Right atrium auricular region (tissue), 2 donors: ENCODE data around the gene FARP1. TPM values are rescaled to one million over a fixed set of nuclear protein-coding genes. Genes with fewer than 3 reads are reported as not detected.

Experiments
- DNase-seq: peaks from one replicate; pipeline ENCODE4 v3.0.0-alpha.2; 2019; ENCODE audit warnings: low spot score
- H3K27ac ChIP-seq, 2 donors: fragments of 200-600 bp; sonication (generic); 1 replicate in 1 of 2; 2 replicates in 1 of 2; pipeline ENCODE4 v1.5.1; 2016 to 2019
- H3K27me3 ChIP-seq, 2 donors: fragments of 200-600 bp; sonication (generic); one replicate each; pipeline versions ENCODE4 v1.5.1 to v1.6.0; 2017 to 2019
- H3K36me3 ChIP-seq: fragments of 200-600 bp; sonication (generic); one replicate; pipeline ENCODE4 v1.5.1; 2016
- H3K4me1 ChIP-seq, 2 donors: fragments of 200-600 bp; sonication (generic); one replicate each; pipeline versions ENCODE4 v1.5.1 to v1.6.0; 2017 to 2019
- H3K4me3 ChIP-seq, 2 donors: fragments of 200-600 bp; sonication (generic); 1 replicate in 1 of 2; 2 replicates in 1 of 2; pipeline ENCODE4 v1.5.1; 2017 to 2019; ENCODE audit warnings: mild to moderate bottlenecking in 1 of 2, moderate library complexity in 1 of 2
- H3K9me3 ChIP-seq, 2 donors: fragments of 200-600 bp; sonication (generic); one replicate each; pipeline ENCODE4 v1.5.1; 2019
- CTCF ChIP-seq, 2 donors: fragments of 200-600 bp; sonication (generic); IDR thresholded peaks; one replicate each; pipeline ENCODE4 v1.5.1; 2019; ENCODE audit warnings: antibody characterized with exemption in 2 of 2
- total RNA-seq, 2 donors: library from RNA; depleted of rRNA; stranded (reverse); fragments of >200 nt; gene quantifications; one replicate each; pipeline ENCODE4 v1.1.0, GENCODE V29; 2016

The FARP1 gene
- total RNA-seq, 2 donors from 2014 or later = 15.5 to 25.7 TPM

GRCh38 chr13:98487522-98487921, 344.6 kb downstream of the FARP1 start:
- Histone ChIP-seq H3K4me1 (peaks cover 0 to 72% of the 10 kb centered on the region in 2 donors), H3K36me3 (no peaks in the 10 kb centered on the region), H3K9me3 (no peaks in the 10 kb centered on the region), H3K27me3 (no peaks in the 10 kb centered on the region), H3K27ac (peak overlapping the region in 1 of 2 donors; percentile 9), H3K4me3 (no peak overlapping the region)
- no peak for TF ChIP-seq CTCF (IDR thresholded peaks at IDR 0.05)
- no peak for DNase-seq

- Histone ChIP-seq H3K4me1 (peaks cover 0 to 60% of the 10 kb centered on the region in 2 donors), H3K9me3 (no peaks in the 10 kb centered on the region), H3K4me3 (no peak overlapping the region), H3K27ac (no peak overlapping the region), H3K36me3 (no peaks in the 10 kb centered on the region), H3K27me3 (no peaks in the 10 kb centered on the region)
- no peak for DNase-seq
- TF ChIP-seq CTCF (IDR thresholded peaks at IDR 0.05) = no peak
Measured at GRCh38 chr13:98488736-98489135, 345.8 kb downstream of the FARP1 start.

- peak; percentile 32 for DNase-seq
- H3K4me1 ChIP-seq = peaks cover 0 to 53% of the 10 kb centered on the region in 2 donors
Measured at GRCh38 chr13:98489446-98490194, 346.7 kb downstream of the FARP1 start.

GRCh38 chr13:98490195-98490836, 347.4 kb downstream of the FARP1 start:
- Histone ChIP-seq H3K36me3 (no peaks in the 10 kb centered on the region), H3K4me1 (peaks cover 0 to 53% of the 10 kb centered on the region in 2 donors), H3K9me3 (no peaks in the 10 kb centered on the region), H3K27me3 (no peaks in the 10 kb centered on the region), H3K27ac (no peak overlapping the region), H3K4me3 (no peak overlapping the region)
- DNase-seq = no peak
- no peak for TF ChIP-seq CTCF (IDR thresholded peaks at IDR 0.05)

More at GRCh38 chr13:98489446-98490194, 346.7 kb downstream of the FARP1 start:
- Histone ChIP-seq H3K4me3 (no peak overlapping the region), H3K9me3 (no peaks in the 10 kb centered on the region), H3K27ac (no peak overlapping the region), H3K27me3 (no peaks in the 10 kb centered on the region), H3K36me3 (no peaks in the 10 kb centered on the region)
- TF ChIP-seq CTCF (IDR thresholded peaks at IDR 0.05) = no peak

GRCh38 chr13:98490866-98491265, 348.0 kb downstream of the FARP1 start:
- TF ChIP-seq CTCF (IDR thresholded peaks at IDR 0.05) = no peak
- peaks cover 0 to 53% of the 10 kb centered on the region in 2 donors for H3K4me1 ChIP-seq
- no peaks in the 10 kb centered on the region for H3K36me3 ChIP-seq
- H3K27me3 ChIP-seq = no peaks in the 10 kb centered on the region
- no peaks in the 10 kb centered on the region for H3K9me3 ChIP-seq
- no peak overlapping the region for H3K27ac ChIP-seq
- H3K4me3 ChIP-seq = no peak overlapping the region
- DNase-seq = no peak
